ENCODE measurements around the gene DNHD1. TPM values are rescaled to one million over a fixed set of nuclear protein-coding genes. Genes with fewer than 3 reads are reported as not detected.

DNHD1 gene
- total RNA-seq, 2 donors from 2014 or later: 7.4 to 11.8 TPM

GRCh38 chr11:6488342-6488741 lies 8.7 kb upstream of the DNHD1 start:
- intact Hi-C loops (cut with DNase I): no loop called here
- no peak for DNase-seq
- Histone ChIP-seq H3K9ac (ENCODE audit: low read depth in 2 of 2, low read length in 2 of 2) (no peak overlapping the region), H3K27ac (peak overlapping the region; percentile 59), H3K4me1 (no peaks in the 10 kb centered on the region), H3K4me3 (no peak overlapping the region), H3K36me3 (no peaks in the 10 kb centered on the region), H3K27me3 (no peaks in the 10 kb centered on the region), H3K9me3 (no peaks in the 10 kb centered on the region)
- TF ChIP-seq CTCF (IDR thresholded peaks at IDR 0.05): no peak

GRCh38 chr11:6488821-6489220 lies 8.3 kb upstream of the DNHD1 start:
- no peaks in the 10 kb centered on the region for H3K27me3 ChIP-seq
- H3K4me3 ChIP-seq: no peak overlapping the region
- no peak overlapping the region for H3K9ac ChIP-seq (ENCODE audit: low read depth in 2 of 2, low read length in 2 of 2)
- intact Hi-C loops (cut with DNase I): no loop called here
- peak overlapping the region; percentile 59 for H3K27ac ChIP-seq
- no peaks in the 10 kb centered on the region for H3K9me3 ChIP-seq
- no peaks in the 10 kb centered on the region for H3K4me1 ChIP-seq
- no peak for DNase-seq
- TF ChIP-seq CTCF (IDR thresholded peaks at IDR 0.05): no peak
- H3K36me3 ChIP-seq: no peaks in the 10 kb centered on the region

- intact Hi-C loops (cut with DNase I): no loop called here
- Histone ChIP-seq H3K36me3 (no peaks in the 10 kb centered on the region), H3K4me3 (no peak overlapping the region), H3K9me3 (no peaks in the 10 kb centered on the region), H3K27ac (peak overlapping the region; percentile 59), H3K4me1 (no peaks in the 10 kb centered on the region), H3K9ac (ENCODE audit: low read depth in 2 of 2, low read length in 2 of 2) (no peak overlapping the region), H3K27me3 (no peaks in the 10 kb centered on the region)
- no peak for TF ChIP-seq CTCF (IDR thresholded peaks at IDR 0.05)
- no peak for DNase-seq
These were observed 7.8 kb upstream of the DNHD1 start for GRCh38 chr11:6489306-6489705.

GRCh38 chr11:6498121-6498520 lies 1.0 kb downstream of the DNHD1 start:
- Histone ChIP-seq H3K9ac (ENCODE audit: low read depth in 2 of 2, low read length in 2 of 2) (no peak overlapping the region), H3K36me3 (no peaks in the 10 kb centered on the region), H3K27me3 (no peaks in the 10 kb centered on the region), H3K27ac (no peak overlapping the region), H3K4me1 (no peaks in the 10 kb centered on the region), H3K4me3 (no peak overlapping the region), H3K9me3 (no peaks in the 10 kb centered on the region)
- no peak for TF ChIP-seq CTCF (IDR thresholded peaks at IDR 0.05)
- DNase-seq: peak; percentile 20
- intact Hi-C loops (cut with DNase I): no loop called here

- no peaks in the 10 kb centered on the region for H3K36me3 ChIP-seq
- no peak for TF ChIP-seq CTCF (IDR thresholded peaks at IDR 0.05)
- intact Hi-C loops (cut with DNase I): no loop called here
- no peak overlapping the region for H3K27ac ChIP-seq
- H3K4me1 ChIP-seq: no peaks in the 10 kb centered on the region
- no peak overlapping the region for H3K9ac ChIP-seq (ENCODE audit: low read depth in 2 of 2, low read length in 2 of 2)
- no peak for DNase-seq
- no peaks in the 10 kb centered on the region for H3K27me3 ChIP-seq
- H3K9me3 ChIP-seq: no peaks in the 10 kb centered on the region
- no peak overlapping the region for H3K4me3 ChIP-seq
These were observed 1.5 kb downstream of the DNHD1 start for GRCh38 chr11:6498544-6498943.

GRCh38 chr11:6502382-6502781 lies 5.3 kb downstream of the DNHD1 start:
- Histone ChIP-seq H3K4me3 (no peak overlapping the region), H3K27me3 (no peaks in the 10 kb centered on the region), H3K4me1 (no peaks in the 10 kb centered on the region), H3K27ac (no peak overlapping the region), H3K9ac (ENCODE audit: low read depth in 2 of 2, low read length in 2 of 2) (no peak overlapping the region), H3K9me3 (no peaks in the 10 kb centered on the region), H3K36me3 (no peaks in the 10 kb centered on the region)
- no peak for DNase-seq
- TF ChIP-seq CTCF (IDR thresholded peaks at IDR 0.05): no peak
- intact Hi-C loops (cut with DNase I): loop anchor here (2.0 kb wide), 1 partner anchor 122 kb away; no protein-coding TSS in a partner anchor

All from colonic mucosa (tissue), 4 donors.